HT-29 (cell line): ENCODE data around the gene TPK1. TPM values are rescaled to one million over a fixed set of nuclear protein-coding genes. Genes with fewer than 3 reads are reported as not detected.
"Not testable (repeated sequence)": the region's sequence is repeated elsewhere in the genome, so short reads cannot be mapped to it uniquely, and the experiment has no call there.

Experiments used
- DNase-seq: peaks from one replicate; pipeline ENCODE4 v3.0.0-alpha.2; 2015; ENCODE audit warnings: low spot score
- total RNA-seq: library from RNA; depleted of rRNA; stranded (reverse); fragments of >200 nt; shearing (Covaris generic); gene quantifications from 2 replicates; pipeline ENCODE4 v1.2.3, GENCODE V29; 2014

Gene TPK1
- total RNA-seq, 1 experiment from 2014 or later = 1.4 TPM

DNA sequence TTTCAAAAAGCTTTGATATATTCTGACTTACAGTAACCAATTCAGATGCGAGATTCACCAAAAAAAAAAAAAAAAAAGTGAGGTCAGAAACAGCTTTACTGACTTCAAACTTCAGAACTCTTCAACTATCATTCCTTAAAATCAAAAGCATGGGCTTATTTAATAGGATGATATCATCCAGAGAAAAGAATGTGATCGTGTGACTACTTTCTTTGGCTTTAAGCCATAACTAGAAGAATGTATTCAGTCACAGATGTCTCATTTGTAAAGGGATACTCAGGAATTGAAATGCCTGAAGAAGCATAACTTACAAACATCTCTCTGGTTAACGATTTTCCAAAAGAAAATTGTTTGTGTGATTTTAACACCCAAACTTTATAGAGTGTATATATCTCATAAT lies 11.5 kb downstream of the TPK1 start:
- DNase-seq = no peak

DNA sequence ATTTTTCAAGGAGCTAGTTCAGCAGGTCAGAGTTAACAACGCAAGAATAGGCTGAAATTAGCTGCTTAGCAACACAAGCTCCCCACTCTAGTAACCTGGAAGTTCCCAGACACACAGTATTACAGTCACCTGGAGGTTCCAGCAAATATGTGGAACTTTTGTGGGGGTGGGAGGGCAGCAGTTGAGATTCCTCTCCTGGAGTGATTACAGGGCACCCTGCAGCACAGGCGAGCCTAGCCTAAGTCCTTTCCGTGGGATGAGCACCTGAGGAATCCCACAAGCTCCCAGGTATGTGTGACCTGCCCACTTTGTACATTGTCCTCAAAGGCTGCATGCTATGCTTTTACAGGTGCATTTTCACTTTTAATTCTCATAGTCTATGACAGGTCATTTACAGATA lies 13.6 kb downstream of the TPK1 start:
- no peak for DNase-seq

DNA sequence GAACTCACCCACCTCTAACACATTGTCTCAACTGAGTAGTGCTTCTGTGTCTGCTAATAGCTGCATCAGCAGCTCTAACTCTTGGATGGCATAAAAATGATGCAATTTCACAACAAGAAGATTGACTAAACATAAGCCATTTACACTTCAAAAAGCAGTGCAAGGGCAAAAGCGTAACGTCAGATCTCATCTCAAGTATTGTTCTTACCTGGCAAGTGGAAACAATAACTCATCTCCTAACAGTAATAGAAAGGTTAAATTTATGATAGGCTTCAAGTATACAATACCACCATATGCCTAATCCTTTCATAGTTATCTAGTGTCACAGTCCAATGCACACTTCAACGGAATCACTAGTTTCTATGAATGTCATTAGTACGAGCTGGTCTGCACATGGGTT lies 14.8 kb downstream of the TPK1 start:
- no peak for DNase-seq

DNA sequence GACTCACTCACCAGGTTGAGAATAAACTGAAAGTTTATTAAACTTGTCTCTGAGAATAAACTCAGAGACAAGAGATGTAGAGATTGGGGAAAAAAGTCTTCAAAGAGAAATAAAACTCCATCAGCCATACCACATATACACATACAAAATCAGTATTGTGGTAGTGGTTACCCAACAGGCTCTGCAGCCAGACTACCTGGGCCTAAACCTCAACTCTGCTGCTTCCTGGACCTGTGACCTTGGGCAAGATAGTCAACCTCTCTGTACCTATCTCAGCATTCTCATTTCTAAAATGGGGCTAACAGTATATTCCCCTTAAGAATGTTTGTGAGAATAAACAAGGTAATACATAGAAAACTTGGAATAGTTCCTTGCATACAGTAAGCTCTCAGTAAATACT lies 15.3 kb downstream of the TPK1 start:
- DNase-seq = no peak

DNA sequence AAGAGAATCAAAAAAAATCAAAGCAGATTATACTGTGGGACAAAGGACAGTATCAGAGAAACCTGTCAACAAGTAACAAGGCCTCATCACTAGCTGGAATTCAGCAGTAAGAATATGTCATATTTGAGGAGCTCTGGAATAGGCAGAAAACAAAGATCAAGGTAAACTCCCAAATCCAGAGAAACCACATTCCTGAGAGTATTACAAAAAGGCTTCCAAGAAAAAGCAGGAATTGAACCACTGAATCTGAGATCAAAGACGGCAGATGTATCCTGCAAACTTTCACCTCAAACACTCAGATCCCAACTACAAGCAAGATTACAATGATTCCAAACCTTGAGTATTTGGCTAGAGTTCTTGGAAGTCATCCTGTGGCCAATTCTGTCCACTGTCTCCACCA lies 16.3 kb downstream of the TPK1 start:
- no peak for DNase-seq

DNA sequence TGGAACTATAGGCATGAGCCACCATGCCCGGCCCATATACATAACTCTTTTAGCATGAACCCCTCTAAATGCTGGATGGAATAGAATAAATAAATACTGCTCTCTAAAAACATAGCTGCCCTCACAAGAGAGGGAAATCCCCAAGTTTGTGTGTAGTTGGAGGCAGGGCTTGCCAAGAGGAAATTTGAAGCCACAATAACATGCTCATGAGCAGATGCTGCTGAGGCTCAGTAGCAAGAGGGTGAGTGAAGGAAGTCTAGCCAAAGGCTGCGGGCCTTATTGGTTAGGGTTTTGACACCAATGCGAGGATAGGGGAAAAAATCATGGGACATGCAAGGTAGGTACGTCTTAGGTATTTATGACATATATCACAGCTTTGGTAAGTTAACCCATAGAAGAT lies 17.3 kb downstream of the TPK1 start:
- DNase-seq = no peak

DNA sequence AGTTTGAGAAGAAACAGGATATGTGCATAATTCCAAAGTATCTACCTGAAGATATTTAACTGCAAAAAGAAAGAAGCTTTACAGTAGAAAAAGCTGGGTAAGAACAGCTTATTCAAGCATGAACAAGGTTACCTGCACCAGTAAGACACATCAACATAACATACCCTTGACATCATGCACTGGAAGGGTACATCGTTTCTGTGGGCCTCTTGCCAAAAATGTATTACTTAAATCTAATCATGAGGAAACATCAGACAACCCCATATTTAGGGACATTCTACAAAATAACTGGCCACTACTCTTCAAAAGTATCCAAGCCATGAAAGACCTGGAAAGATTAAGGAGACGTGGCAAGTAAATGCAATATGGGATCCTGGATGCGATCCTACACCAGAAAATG lies 18.9 kb downstream of the TPK1 start:
- no peak for DNase-seq

DNA sequence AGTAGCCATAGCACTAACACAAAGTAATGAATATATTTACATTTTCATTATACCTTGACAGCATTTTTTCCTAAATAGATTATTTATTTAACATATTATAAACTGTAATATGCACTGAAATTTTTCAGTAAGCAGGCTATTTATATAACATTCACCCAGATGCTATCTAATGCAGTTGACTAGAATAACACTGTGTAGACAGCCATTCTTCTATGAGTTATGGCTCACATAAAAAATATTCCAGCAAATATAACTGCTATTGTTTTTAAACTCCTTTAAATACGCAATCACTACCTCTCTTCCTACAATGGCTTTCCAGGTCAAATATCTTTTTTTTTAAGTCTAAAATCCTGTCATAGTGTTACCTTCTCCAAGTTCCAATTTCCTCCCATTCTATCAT lies 21.6 kb downstream of the TPK1 start:
- DNase-seq = no peak

DNA sequence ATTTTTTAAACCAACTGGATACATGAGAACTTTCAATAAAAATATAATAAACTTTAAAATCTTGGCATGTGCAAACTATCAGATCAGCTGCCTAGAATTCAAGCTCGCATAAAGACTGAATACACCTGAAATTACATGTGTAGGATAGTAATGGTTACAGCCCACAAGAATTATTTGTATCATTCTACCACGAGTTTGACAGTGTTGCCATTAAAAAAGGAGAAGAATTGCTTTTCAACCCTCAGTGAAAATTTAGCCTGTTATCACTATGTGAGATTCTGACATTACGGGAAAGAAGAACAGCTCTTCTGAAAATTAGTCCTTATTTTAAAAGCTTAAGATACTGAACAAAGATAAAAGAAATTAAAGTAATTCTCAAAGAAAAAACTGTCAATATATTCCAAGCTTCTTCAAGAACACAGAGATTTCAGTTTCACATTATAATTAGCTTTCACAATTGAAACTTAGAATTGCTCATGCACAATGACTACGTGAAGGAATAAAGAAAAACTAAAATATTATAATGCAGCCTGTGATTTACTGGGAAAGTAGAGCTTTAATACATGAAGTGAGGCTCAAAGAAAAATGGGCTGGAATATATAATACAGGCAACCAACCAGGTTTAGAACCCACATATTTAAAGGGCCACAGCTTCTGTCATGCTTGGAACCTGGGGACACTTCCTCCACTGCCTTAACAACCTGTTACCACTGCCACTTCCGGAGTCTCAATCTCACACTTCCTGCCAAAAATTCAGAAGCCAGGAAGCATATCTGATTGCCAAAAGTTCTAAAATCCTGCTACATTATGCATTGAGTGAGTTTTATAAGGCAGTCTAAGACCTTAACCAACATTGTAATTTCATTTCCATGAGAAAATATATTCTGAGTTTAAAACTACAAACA lies 23.2 kb downstream of the TPK1 start:
- no peak for DNase-seq

DNA sequence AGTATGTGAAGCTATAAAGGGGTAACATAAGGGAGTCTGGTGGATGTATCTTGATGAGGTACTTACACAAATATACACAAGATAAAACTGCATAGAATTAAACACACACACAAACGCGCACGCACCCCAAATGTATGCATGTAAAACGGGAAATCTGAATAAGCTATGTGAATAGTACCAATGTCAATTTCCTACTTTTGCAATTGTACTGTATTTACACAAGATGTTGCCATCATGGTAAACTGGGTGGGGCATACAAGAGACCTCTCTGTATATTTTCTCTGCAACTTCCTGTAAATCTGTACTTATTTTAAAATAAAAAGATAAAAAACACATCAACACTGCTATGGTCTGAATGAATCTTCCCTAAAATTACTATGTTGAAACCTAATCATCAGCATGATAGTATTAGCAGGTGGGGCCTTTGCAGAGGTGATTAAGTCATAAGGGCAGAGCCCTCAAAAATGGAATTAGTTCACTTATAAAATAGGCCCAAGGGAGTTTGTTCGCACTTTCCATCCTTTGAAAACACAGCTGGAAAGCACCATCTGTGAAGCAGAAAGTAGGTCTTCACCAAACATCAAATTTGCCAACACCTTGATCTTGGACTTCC lies 30.1 kb downstream of the TPK1 start:
- DNase-seq = no peak

DNA sequence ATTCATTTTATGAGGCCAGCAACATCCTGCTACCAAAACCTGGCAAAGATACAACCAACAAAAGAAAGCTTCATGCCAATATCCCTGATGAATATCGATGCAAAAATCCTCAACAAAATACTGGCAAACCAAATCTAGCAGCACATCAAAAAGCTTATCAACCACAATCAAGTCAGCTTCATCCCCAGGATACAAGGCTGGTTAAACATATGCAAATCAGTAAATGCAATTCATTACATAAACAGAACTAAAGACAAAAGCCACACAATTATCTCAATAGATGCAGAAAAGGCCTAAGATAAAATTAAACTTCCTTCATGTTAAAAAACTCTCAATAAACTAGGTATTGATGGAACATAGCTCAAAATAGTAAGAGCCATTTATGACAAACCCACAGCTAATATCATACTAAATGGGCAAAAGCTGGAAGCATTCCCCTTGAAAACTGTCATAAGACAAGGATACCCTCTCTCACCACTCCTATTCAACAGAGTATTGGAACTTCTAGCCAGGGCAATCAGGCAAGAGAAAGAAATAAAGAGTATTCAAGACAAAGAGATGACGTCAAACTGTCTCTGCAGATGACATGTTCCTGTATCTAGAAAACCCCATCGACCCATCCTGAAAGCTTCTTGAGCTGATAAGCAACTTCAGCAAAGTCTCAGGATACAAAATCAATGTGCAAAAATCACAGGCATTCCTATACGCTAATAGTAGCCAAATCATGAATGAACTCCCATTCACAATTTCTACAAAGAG lies 35.0 kb downstream of the TPK1 start:
- not testable (repeated sequence) for DNase-seq

DNA sequence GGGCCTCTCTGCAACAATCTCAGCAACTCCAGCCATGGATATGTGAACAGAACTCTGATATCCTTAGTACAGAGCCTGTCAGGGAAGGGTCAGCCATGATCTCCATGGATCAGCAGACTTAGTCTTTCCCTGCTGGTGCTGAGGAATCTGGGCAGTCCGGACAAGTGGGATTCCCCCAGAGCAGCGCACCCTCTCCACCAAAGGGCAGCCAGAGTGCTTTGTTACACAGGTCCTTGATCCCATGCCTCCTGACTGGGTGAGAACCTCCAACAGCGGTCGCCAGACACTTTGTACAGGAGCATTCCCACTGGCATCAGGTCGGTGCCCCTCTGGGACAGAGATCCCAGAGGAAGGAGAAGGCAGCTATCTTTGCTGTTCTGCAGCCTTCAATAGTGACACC lies 38.9 kb downstream of the TPK1 start:
- DNase-seq = no peak

DNA sequence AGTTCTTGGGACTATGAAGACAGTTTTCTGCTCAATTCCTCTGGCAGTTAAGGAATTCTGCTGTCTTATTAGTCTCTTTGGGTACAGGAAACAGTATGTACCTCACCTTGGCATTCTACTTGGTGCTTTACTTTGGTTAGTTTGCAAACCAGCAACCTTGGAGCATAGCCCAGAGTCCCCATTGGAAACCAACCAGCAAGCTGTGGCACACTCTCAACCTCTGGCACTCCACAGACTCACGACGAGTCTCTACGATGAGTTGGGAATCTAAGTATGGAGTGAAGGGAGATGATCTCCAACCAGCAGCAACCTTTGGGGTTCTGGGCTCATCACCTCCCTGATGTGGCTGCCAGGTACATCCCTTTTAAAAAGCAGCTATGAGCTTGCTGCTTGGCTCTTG lies 43.8 kb downstream of the TPK1 start:
- DNase-seq = no peak

DNA sequence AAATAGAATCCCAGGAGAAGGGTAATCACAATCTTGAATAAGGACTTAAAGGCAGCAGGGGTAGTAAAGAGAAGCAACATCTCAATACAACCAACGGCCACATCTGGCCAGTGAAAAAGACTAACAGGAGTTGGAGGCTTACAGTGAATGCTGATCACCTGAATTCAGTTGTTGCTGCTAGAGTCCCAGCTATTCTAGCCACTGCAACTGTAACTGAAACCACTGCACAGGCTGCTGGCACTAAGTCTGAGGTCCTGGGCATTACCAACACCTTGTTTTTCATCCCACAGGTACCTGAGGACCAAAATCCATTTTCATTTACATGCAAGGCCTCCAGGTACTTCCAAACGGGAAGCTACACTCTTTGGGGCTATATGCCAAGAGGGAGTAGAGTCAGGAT lies 44.4 kb downstream of the TPK1 start:
- no peak for DNase-seq

DNA sequence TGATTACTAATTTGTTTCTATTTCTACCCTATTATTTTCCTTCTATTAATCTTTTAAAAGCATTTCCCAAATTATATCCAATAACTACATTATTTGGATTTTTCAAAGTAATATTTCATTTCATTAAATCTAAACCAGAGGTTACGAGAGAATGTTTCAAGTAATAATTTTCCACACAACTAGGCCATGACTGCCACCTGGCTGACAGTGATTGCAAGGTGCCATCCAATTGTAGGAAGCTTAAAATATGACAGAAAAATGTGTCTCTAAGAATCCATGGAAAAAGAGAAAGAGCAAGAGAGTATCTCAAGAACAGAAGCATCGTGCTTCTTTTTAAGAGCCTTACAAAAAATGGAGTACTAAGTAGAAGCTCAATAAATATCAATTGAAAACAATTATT lies 48.7 kb downstream of the TPK1 start:
- no peak for DNase-seq

DNA sequence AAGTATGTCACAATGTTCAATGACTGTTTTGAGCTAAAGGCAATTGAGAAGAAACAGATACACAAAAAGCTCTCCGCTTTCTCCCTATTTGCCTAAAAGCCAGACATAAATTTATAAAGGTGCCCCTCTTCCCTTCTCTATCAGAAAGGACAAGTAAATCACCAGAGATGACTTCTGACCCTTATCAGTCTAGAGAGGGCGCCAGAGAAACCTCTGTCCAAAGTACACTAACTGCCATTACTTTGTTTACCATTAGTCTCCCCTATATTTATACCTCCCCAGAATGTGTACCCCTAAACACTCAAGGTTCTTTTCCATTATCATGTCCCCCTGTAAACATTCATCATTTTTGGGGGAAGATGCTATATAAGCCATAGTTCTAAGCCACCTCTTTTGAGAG lies 49.3 kb downstream of the TPK1 start:
- DNase-seq = no peak

DNA sequence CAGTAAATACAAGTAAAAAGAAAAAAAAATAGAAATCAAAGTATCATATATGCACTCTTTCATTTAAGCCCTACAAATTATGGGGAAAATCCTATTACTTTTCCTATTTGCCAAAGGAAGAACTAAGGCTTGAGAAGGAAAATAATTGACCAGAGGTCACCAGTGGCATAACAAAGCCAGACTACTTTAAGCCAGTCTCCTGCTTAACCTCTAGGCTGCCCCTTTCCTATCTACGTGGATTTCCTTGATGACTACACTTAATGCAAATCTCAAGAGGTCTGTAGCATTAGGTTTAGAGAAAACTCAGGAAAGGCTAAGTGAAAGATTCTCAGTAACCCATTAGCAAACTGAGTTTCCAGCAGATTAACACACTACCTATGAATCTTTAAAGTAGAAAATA lies 49.8 kb downstream of the TPK1 start:
- no peak for DNase-seq

DNA sequence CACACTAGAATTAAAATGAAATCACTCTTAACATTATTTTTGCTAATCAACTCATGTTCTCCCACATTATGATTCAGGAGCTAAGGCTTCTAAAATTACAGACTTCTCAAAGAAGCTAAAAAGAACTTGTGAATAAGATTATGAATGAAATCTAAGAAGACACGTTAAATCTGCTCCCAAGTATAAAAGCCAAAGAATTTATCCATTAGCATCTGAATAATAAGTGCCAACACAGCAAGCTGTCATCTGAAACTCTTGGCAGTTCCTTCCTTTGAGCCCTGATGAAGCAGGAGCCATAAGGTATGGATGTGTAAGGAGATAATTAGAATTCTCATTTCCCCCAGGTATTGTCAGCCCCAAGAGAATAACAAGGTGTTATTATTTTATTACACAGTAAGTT lies 50.3 kb downstream of the TPK1 start:
- DNase-seq = no peak

DNA sequence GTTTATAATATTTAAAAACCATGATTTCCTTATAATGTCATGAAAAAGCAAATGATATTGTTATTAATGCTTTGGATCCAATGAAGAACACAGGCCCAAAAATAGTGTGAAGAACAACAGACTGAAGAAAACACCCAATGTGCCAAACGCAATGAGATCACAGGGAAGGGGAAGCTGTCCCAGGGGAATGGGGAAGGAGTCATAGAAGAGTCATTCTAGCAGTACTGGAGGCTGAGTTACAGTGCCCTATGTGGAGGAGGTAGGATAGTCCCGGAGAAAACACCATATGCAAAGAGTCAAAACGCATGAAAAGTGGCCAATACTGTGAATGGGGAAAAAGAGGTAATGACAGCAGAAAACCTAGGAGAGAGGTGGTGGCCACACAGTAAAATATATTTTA lies 50.9 kb downstream of the TPK1 start:
- DNase-seq = no peak

DNA sequence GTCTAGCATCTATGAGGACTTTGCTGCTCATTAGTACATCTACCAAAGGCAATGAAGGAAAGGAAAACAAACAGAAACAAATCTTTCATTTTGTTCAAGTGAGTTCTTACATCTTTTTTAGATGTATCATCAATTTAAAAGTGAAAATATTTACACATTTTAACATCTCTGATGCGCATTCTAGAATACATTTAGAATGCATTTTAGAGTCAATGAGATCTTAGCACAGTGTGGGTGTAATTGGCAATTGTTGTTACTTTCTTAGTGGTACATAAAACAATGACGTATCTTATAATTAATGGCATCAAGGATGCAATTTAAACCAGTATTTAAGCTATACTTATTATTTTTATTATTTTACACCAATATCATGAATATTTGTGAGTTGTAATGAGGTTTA lies 51.4 kb downstream of the TPK1 start:
- no peak for DNase-seq

DNA sequence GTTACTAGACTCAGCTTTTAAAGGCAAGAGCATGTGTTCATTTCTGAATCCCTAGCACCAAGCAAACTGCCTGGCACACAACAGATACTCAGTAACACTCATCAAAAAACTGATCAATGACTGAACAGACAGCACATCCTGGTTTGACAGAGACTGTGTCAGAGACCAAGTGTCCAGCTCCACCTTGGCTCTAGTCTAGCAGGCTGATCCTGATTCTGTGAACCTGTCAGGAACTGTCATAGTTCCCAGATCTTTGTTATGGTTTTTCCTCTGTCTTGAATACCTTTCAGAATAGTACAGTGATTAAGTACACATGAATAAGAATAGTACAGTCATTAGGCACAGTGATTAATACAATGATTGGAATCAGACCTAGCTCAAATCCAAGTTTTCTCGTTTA lies 53.0 kb downstream of the TPK1 start:
- no peak for DNase-seq

DNA sequence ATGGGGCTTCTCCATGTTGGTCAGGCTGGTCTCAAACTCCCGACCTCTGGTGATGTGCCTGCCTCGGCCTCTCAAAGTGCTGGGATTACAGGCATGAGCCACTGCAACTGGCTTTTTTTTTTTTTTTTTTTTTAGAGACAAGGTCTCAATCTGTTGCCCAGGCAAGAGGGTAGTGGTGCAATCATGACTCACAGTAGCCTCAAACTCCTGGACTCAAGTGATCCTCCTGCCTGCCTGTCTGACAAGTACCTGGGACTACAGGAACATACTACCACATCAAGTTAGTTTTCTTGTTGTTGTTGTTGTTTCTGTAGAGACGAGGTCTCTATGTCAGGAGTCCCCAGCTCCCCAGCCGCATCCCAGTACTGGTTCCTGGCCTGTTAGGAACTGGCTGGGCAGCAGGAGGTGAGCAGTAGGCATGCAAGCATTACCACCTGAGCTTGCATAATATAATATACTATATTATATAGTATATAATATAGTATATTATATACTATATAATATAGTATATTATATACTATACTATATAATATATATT lies 55.7 kb downstream of the TPK1 start:
- DNase-seq = no peak
